Middle frontal gyrus (tissue), 1 donor: ENCODE measurements around the gene NSFL1C.
A peak's percentile ranks its signal among the peaks of the same experiment; 100 is the strongest.

Experiments
- DNase-seq: peaks from one replicate; pipeline ENCODE4 v3.0.0-alpha.2; 2015; ENCODE audit warnings: low spot score; ENCODE audit errors: extremely low spot score

Gene NSFL1C

GRCh38 chr20:1460275-1460674 lies 6.4 kb downstream of the NSFL1C start:
- DNase-seq = no peak

GRCh38 chr20:1457992-1458391 lies 8.7 kb downstream of the NSFL1C start:
- DNase-seq = no peak

GRCh38 chr20:1456300-1456699 lies 10.3 kb downstream of the NSFL1C start:
- no peak for DNase-seq

- no peak for DNase-seq
Observed at GRCh38 chr20:1450926-1451491, 15.6 kb downstream of the NSFL1C start.

- no peak for DNase-seq
Observed at GRCh38 chr20:1449370-1449769, 17.3 kb downstream of the NSFL1C start.

- DNase-seq = no peak
Observed at GRCh38 chr20:1448081-1448620, 18.5 kb downstream of the NSFL1C start.

- no peak for DNase-seq
Observed at GRCh38 chr20:1446536-1446935, 20.1 kb downstream of the NSFL1C start.

GRCh38 chr20:1443085-1443484 lies 23.6 kb downstream of the NSFL1C start:
- no peak for DNase-seq

GRCh38 chr20:1442304-1442703 lies 24.3 kb downstream of the NSFL1C start:
- DNase-seq = no peak

- DNase-seq = no peak
Observed at GRCh38 chr20:1441133-1441532, 25.5 kb downstream of the NSFL1C start.

- no peak for DNase-seq
Observed at GRCh38 chr20:1440024-1440423, 26.6 kb downstream of the NSFL1C start.

GRCh38 chr20:1438361-1438760 lies 28.3 kb downstream of the NSFL1C start:
- no peak for DNase-seq

- DNase-seq = peak; percentile 77
Observed at GRCh38 chr20:1437235-1437904, 29.3 kb downstream of the NSFL1C start.

- DNase-seq = no peak
Observed at GRCh38 chr20:1436263-1436662, 30.4 kb downstream of the NSFL1C start.

- DNase-seq = no peak
Observed at GRCh38 chr20:1435337-1435699, 31.3 kb downstream of the NSFL1C start.

GRCh38 chr20:1434571-1435336 lies 31.9 kb downstream of the NSFL1C start:
- no peak for DNase-seq

GRCh38 chr20:1431158-1431557 lies 35.5 kb downstream of the NSFL1C start:
- no peak for DNase-seq

- DNase-seq = no peak
Observed at GRCh38 chr20:1430004-1430451, 36.6 kb downstream of the NSFL1C start.

GRCh38 chr20:1429143-1429728 lies 37.4 kb downstream of the NSFL1C start:
- DNase-seq = no peak

GRCh38 chr20:1427457-1428054 lies 39.1 kb downstream of the NSFL1C start:
- no peak for DNase-seq

GRCh38 chr20:1426231-1426849 lies 40.3 kb downstream of the NSFL1C start:
- no peak for DNase-seq
